Embryonic facial prominence (tissue), 1 donor: ENCODE data around the gene ACIN1.

Source experiments
- DNase-seq: peaks from one replicate; pipeline ENCODE4 v3.0.0-alpha.2; 2016; ENCODE audit errors: extremely low spot score

ACIN1 gene

DNA sequence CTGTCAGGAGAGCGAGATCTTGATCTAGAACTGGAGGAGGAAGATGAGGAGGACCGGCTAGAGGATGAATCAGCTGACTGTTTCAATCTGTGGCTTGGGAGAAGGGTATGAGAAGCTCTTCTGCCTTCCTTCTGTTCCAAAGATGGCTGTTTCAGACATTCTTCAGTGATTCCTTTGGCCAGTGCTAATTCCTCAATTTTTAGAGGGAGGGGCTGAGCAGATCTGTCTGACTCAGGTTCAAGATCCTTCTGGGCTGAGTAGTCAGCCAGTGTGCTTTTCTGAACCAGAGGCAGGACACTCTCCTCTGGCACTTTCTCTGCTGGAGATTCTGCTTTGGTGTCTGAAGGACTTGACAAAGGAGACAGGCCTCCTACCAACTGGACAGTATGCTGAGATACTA is 15.2 kb downstream of the ACIN1 start:
- no peak for DNase-seq

DNA sequence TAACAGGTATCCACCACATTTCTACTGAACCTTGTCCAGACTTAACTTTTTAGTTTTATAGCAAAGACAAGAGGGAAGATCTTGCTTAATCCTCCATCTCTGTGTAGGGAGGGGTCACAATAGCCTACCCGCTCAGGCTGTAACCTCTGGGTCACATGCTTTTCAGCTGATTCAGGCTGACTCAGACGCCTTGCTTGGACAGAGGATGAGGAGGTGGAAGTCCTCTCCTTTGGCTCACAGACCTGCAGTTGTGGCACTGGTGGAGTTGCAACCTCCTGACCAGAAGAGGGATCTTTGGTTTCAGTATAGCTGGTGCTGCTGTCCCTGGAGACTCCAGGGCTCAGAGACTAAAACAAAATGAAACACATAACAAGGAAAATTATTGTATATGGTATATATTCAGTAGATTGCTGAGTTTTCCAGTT is 16.2 kb downstream of the ACIN1 start:
- DNase-seq = no peak

DNA sequence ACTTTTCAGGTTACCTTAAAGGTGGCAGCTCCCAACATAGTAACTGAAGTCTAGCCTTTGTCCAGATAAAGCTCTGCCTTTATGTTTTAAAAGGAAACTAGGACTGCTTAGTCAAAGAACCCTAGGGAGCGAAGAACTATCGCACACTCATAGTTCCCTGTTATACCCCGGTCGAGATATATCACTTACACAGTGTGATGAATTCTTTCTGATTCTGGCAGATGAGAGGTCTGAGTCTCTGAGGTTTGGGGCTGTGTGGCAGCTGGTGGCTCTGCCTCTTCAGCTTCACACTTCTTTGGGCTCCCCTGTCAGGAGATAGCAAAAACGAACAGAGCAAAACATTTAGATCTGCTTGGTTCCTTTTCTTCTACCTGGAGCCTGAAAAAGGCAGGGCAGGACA is 17.0 kb downstream of the ACIN1 start:
- DNase-seq = no peak

- no peak for DNase-seq
These were observed 18.0 kb downstream of the ACIN1 start for GRCh38 chr14:23076785-23077408.

DNA sequence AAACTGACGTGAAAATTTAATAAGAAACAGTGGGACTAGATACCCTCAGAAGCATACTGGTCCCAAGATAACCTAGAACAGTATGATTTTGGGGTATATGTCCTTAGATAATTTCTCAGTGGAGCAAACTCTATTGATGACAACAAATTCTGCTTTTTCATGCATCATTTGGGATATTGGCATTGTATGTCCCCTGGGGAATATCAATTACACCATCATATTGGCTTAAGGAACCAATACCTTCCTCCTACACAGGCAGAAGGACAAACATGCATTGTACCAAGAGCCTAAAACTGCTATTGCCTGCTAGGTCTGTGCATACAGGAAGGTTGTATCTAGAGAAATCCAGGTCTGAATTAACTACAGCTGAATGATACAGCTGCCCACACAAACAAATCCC is 20.0 kb downstream of the ACIN1 start:
- DNase-seq = no peak

DNA sequence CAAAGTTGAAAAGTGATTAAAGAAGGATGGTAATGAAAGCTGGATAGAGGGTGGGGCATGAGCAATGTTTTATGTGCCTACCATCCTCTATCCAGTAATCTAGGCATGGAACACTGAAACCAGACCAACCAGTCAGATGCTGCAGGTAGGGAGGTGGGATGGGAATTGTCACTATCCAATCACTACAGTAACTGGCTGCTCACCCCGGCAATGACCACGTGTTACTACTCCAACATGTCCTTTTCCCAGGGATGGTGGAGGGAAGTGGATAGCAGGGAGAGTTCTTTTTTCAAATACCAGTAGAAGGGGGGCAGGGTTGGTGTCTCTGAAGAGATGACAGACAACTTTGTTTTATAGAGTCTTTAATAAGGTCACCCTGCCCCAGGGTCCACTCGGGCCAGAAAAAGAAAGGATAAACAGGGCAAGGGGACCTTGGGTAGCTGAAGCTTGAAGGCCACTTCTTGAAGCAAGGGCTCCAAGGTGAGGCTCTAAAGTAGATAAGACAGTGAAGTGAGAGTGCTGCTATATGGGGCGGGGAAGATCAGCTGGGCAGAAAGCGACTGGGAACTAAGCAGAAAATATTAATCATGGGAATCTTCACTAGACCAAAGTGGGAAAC is 22.9 kb downstream of the ACIN1 start:
- DNase-seq = no peak

GRCh38 chr14:23071244-23071920 is 23.6 kb downstream of the ACIN1 start:
- DNase-seq = peak; percentile 75

GRCh38 chr14:23070262-23071129 is 24.4 kb downstream of the ACIN1 start:
- no peak for DNase-seq

DNA sequence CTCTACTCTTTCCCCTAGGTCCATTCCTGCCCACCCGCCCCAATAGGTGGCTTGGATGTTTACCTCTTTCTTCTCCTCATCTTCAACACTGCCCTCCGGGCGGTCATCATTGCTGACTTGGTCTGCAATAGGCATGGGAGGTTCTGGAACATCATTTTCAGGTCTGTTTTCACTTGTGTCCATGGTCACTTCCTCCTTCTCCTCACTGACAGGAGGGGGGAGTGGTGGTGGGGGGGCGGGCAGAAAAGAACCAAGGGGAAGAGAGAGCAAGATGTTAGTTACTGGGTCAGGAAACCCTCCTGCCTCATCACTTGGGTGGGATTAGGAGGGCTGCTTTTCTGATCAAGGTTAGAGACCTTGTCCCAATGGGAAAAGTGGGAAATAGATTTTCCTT is 25.5 kb downstream of the ACIN1 start:
- no peak for DNase-seq

GRCh38 chr14:23068789-23069412 is 26.0 kb downstream of the ACIN1 start:
- DNase-seq = peak; percentile 75

DNA sequence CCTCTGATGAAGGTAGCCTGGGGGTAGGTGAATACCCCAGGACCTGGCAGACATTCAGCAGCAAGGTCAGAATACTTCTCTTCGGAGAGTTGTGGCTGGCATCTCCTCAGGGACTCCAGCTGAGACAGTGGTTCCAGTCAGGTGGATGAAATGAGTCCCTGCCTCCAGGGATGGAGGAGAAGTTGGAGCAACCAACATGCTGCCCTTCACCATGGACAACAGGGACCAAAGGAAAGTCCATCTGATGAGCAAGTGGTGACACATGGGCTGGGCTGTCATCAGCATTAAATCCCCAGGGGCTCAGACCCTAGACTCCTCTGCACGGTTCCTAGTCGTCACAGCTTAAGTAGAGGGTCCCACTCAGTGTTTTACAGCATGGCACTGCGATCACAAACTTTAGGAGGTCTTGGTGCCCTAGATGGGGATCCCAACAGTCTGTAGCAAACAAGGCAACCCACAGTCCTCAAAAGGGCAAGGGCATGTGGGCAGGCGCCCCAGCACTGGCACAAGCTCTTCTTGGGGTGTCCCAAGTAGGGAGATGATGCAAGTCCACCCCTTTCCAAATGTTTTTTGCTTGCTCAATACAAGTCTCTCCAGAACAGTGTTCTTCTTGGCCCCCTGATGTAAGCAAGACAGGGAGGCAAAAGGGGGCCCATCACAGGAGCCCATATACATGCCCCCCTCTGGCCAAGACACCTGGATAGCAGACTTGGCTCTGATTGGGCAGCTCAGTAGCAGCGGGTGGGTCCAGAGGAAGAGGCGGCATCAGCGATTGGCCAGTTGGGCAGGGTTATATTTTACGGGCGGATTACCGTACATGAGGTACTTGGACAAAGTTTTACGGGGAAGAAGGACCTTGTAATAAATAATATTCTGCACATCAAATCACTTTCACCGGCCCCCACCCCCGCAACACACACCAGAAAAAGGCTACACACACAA is 26.8 kb downstream of the ACIN1 start:
- no peak for DNase-seq

DNA sequence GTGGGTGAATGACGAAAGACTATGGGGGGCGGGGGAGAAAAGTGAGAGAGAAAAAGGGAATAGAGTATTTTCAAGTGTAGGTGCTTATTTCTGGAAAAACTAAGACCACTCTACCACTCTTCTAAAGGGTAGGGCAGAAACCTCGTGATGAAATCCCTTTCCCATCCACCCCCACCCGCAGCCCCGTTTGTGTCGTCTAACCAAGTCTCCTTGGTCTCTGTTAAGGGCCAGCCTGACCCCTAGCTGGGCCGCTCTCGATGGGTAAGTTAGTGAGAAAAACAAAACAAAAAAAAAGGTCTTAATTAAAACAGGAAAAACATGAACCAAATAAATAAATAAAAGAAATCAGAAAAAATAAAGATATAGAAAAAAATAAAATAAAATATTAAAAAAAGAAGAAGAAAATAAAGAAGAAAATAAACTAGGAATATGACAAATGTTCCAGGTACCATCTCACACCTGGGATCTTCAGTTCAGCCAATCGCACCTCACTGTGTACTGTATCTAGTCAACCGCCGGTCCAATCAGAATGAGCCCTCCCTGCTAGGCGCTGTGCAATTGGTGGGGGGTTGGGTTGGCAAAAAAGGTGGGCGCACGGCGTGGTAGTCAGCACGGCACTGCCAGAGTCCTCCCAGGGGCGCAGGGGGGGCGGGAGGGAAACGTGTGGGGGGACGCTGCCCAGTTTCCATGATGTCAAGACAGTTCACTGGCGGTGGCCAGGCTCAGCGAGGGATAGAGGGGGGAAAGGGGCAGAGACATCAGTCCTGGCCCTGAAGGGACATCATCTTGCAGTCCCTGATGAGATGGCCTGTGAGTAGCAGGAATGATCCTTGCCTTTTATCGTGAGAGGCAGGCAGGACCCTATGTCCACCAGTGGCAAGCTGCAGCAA is 27.8 kb downstream of the ACIN1 start:
- DNase-seq = no peak

DNA sequence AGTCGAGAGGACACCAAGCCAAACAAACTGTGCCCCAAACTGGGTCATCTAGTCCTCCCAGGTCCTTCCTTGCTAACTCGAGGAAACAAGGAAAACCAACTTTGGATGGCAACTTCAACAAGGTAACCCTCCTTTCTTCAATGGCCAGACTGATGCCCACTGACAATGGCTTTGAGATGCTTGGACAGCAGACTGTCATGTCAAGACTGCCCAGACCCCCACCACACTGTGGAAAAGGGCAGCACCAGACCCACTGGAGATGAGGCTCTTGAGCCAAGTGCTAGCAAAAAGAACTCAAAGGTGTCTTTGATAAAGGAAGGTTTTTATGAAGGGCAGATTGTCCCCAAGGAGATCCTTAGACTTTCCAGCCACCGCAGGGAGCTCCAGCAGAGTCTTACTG is 28.6 kb downstream of the ACIN1 start:
- no peak for DNase-seq

DNA sequence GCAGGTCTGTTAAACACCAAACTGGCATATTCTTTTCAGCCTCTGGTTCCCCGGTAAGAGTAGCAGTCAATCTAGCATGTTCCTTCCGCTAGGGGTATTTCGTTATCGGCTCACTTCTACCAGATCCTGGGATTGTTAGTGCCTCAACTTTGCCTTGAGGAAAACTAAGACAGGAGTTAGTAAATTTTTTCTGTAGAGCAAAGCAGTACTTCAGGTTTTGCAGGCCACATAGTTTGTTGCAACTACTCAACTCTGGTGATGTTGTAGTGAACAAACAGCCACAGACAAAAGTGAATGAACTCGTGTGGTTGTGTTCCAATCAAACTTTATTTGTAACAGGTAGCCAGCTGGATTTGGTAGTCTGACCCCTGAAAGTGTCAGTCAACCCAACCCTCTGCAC is 31.3 kb downstream of the ACIN1 start:
- DNase-seq = no peak

GRCh38 chr14:23062002-23062401 is 32.9 kb downstream of the ACIN1 start:
- DNase-seq = no peak

DNA sequence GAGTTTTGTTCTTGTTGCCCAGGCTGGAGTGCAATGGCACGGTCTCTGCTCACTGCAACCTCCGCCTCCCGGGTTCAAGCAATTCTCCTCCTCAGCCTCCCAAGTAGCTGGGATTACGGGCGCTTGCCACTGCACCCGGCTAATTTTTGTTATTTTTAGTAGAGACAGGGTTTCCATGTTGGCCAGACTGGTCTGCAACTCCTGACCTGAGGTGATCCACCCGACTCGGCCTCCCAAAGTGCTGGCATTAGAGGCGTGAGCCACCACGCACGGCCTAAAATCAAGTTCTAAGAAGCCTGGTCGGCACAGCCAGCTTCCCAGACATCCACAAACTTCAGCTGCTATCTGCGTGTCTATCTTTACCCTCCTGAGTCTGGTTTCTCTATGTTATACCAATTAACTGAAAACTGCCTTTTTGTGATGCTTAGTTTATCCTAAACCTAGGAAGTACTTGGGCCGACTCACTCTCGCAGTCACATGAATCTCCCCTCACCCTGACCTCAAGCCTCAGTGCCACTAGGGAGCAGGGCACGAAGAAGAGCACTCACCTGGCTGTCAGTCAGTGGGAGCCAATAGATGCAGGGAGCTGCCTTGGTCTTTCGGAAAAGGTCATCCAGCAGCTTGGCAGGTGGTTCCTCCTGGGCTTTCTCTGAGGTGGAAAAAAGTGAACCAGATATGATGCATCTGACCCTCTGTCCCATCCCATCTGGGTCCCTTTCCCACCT is 34.2 kb downstream of the ACIN1 start:
- no peak for DNase-seq

DNA sequence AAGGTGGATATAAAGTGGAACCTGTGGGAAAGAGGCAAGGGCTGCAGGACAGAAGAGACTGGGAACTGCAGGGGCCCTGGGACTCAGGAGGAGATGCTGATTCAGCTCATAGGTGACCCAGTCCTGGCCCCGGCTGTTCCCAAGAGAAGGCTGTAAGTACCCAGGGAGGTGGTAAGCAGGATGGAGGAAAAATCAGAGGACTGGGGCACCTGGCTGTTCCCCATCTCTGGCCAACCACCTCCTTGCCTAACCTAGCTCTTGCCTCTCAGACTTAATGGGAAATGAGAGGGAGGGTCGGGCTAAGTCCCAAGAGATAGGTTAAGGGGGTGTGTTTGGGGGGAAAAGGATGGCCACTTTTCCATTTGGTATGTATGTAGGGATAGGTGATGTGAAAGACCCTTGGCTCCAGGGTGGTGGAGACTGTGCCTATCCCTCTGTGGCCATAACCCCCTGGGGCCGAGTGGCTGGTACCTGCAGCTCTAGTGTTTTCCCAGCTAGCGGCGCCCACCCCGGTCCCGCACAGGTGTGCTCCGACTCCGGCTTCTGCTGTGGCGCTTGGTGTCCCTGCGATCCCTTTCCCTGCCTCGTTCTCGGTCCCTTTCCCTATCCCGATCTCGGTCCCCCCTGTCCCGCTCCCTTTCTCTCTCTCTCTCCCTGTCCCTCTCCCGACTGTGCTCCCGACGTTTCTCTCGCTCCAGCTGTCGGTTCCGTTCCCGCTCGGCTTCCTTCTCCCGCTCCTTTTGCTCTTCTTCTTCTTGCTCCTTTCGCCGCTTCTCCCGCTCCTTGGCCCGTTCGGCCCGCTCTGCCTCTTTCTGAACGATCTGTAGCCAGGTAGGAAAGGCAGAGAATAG is 36.1 kb downstream of the ACIN1 start:
- DNase-seq = no peak
